Activated CD8-positive, alpha-beta T cell treated with anti-CD3 and anti-CD28 coated beads for 36 hours (primary cell): ENCODE data around the gene KIAA0513. TPM values are rescaled to one million over a fixed set of nuclear protein-coding genes. Genes with fewer than 3 reads are reported as not detected.
A peak's percentile ranks its signal among the peaks of the same experiment; 100 is the strongest.

ENCODE experiments used
- ATAC-seq: fragments of 200-7000 bp; cut with Tn5 transposase; one replicate; pipeline ENCODE4 v1.10.0; 2021; ENCODE audit warnings: mild to moderate bottlenecking, moderate library complexity
- CTCF ChIA-PET: fragments of 350-600 bp; sonication (Branson Sonifier 250); formaldehyde crosslinking; loops from one replicate; lab custom pipeline; 2021; ENCODE audit warnings: antibody characterized with exemption; lab: Charles Lee
- POLR2A ChIA-PET: fragments of 350-600 bp; sonication (Branson Sonifier 250); formaldehyde crosslinking; loops from one replicate; lab custom pipeline; 2021; ENCODE audit warnings: antibody characterized with exemption; lab: Charles Lee
- DNase-seq: peaks from one replicate; pipeline ENCODE4 v3.0.0-alpha.2; 2020
- H3K27ac Mint-ChIP-seq: one replicate; pipeline ENCODE4 v1.8.0; 2021; ENCODE audit warnings: mild to moderate bottlenecking, mixed read lengths
- H3K27me3 Mint-ChIP-seq: one replicate; pipeline ENCODE4 v1.8.0; 2021; ENCODE audit warnings: mixed read lengths
- H3K36me3 Mint-ChIP-seq: one replicate; pipeline ENCODE4 v1.8.0; 2021; ENCODE audit warnings: low read depth, mixed read lengths
- H3K4me1 Mint-ChIP-seq: one replicate; pipeline ENCODE4 v1.8.0; 2021; ENCODE audit warnings: low read depth, mixed read lengths
- H3K4me3 Mint-ChIP-seq: one replicate; pipeline ENCODE4 v1.8.0; 2021; ENCODE audit warnings: mild to moderate bottlenecking, moderate library complexity, mixed read lengths
- H3K9me3 Mint-ChIP-seq: one replicate; pipeline ENCODE4 v1.8.0; 2021; ENCODE audit warnings: mixed read lengths
- CTCF ChIP-seq: fragments of 200-600 bp; IDR thresholded peaks from one replicate; pipeline ENCODE4 v1.8.0; 2022; ENCODE audit warnings: antibody characterized with exemption, mild to moderate bottlenecking
- intact Hi-C: fragments of 100-400 bp; cut with micrococcal nuclease; formaldehyde crosslinking; loops from one replicate; pipeline ENCODE4 v1.10.0; 2022
- total RNA-seq, 2 experiments: library from RNA; stranded (reverse); gene quantifications; one replicate each; pipeline ENCODE4 v1.2.3, GENCODE V29; 2021

The KIAA0513 gene
- total RNA-seq, 2 experiments from 2014 or later = 3.9 to 5.3 TPM

DNA sequence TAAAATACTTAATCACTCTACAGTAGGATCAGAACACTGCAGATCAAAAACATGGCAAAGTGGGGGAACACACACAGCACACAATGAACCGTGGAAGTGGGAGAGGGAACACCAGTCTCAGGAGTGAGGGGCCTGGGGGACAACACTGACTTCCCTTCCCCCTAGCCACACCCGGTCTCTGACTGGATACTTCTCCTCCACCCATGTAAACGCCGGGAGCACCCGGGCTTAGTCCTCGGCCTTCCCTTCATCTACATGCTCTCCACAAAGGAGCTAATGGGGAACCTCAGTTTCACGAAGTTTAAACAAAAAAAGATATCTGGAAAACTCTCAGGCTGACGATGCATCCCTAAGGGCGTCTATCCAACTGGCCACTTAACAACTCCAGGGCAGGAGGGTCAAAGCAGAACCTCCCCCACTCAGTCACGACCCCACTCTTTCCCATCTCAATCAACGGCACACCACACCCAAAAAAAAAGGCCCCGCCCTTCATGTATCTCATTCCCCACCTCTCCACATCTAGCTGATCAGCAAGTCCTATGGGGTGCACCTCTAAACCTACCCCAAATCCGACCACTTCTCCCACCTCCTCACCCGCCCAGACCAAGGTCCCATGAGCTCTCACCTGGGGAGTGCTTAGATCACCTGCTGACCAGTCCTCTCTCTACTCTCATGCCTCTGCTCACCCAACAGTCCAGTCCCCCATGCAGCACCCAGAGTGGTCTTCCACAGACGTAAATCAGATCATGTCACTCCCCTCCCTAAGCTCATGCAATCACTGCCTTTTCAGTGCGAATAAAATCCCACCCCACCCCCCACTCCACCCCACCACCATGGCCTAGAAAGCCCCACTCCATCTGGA lies 23.6 kb upstream of the KIAA0513 start:
- TF ChIP-seq CTCF = no peak
- no peaks in the 10 kb centered on the region for H3K9me3 Mint-ChIP-seq
- H3K4me3 Mint-ChIP-seq = no peak overlapping the region
- POLR2A ChIA-PET = no interaction called here
- H3K36me3 Mint-ChIP-seq = peaks cover 6% of the 10 kb centered on the region
- DNase-seq (no peak), ATAC-seq (no peak)
- intact Hi-C loops = no loop called here
- CTCF ChIA-PET = interaction anchor here (1.1 to 2.3 kb wide), 3 partner anchors 33 to 83 kb away, joined by 3 to 11 read pairs (median 7); no protein-coding TSS in a partner anchor
- H3K27ac Mint-ChIP-seq = peak overlapping the region; percentile 12
- H3K4me1 Mint-ChIP-seq = peaks cover 58% of the 10 kb centered on the region
- no peaks in the 10 kb centered on the region for H3K27me3 Mint-ChIP-seq

DNA sequence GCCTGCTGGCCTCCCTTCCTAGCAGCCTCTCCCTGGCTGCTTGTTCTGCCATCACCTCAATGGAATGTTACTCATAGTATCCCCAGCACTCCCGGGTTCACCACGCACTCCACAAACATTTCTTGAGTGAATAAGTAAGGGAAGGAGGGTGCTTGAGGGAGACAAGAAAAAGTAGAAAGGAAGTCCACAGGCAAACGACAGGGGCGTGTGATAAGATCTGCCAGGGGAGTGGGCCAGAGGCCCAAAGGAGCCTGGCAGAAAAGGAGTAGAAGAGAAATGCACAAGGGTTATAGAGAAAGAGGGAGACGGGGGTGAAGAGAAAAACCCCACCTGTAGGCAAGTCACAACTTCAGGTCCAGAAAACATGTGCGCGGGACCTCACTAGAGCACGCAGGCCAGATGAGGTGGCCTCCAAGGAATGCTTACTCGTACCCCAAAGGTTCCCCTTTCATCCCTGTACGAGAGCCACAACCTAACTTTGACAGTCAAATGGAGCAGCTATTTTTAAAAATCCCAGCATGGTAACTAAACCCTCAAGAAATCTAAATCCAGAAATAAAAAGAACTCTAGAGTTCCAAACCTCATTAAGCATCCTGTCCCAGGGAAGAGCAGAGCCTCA lies 22.9 kb upstream of the KIAA0513 start:
- CTCF ChIA-PET = interaction anchor here (0.9 to 2.3 kb wide), 6 partner anchors 10 to 250 kb away, joined by 3 to 11 read pairs (median 4); no protein-coding TSS in a partner anchor
- DNase-seq = no peak
- no peaks in the 10 kb centered on the region for H3K27me3 Mint-ChIP-seq
- no peak overlapping the region for H3K4me3 Mint-ChIP-seq
- TF ChIP-seq CTCF = no peak
- no peak for ATAC-seq
- POLR2A ChIA-PET = no interaction called here
- intact Hi-C loops = no loop called here
- H3K36me3 Mint-ChIP-seq = peaks cover 2% of the 10 kb centered on the region
- H3K4me1 Mint-ChIP-seq = peaks cover 59% of the 10 kb centered on the region
- no peak overlapping the region for H3K27ac Mint-ChIP-seq
- H3K9me3 Mint-ChIP-seq = no peaks in the 10 kb centered on the region

DNA sequence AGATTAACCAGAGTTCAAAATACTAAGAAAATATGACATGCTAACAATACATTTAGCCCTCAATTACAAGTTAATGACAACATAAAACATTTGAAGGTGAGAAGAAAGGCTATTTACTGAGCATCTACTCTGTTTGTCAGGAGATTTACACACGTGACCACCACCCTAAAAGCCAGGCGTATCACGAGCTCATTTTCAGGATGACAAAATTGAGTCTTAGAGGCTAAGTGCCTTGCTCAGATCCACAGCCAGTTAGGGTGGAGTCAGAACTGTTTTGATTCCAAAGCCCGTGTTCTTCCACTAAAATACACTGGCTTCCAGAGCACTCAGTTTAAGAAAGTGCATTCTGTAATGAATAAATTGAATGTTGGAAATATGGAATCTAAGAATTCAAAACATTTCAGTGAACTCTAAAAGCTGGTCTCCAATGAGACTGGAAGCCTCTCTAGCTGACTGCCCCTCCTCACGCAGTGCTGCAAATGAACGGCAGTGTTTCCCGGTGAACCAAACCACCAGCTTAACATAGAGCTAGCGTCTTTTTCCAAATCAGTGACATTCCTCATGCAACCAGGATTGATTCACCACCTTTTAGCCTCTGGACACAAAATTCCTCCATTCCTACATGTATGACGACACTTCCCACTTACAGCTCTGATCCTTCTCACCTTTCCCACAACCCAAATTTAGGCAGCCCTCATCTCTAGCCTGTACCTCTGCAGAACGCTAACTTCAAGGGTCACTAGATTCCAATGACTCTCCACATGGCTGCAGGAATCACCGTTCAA lies 22.1 kb upstream of the KIAA0513 start:
- DNase-seq = no peak
- H3K27me3 Mint-ChIP-seq = no peaks in the 10 kb centered on the region
- CTCF ChIA-PET = interaction anchor here (0.9 to 2.3 kb wide), 7 partner anchors 11 to 251 kb away, joined by 3 to 11 read pairs (median 4); no protein-coding TSS in a partner anchor
- TF ChIP-seq CTCF = no peak
- no peak overlapping the region for H3K4me3 Mint-ChIP-seq
- H3K27ac Mint-ChIP-seq = no peak overlapping the region
- POLR2A ChIA-PET = interaction anchor here (0.6 kb wide), 1 partner anchor 42 kb away, joined by 4 read pairs; no protein-coding TSS in a partner anchor
- peaks cover 67% of the 10 kb centered on the region for H3K4me1 Mint-ChIP-seq
- H3K36me3 Mint-ChIP-seq = peaks cover 2% of the 10 kb centered on the region
- intact Hi-C loops = no loop called here
- H3K9me3 Mint-ChIP-seq = no peaks in the 10 kb centered on the region
- no peak for ATAC-seq

- Mint-ChIP-seq H3K27ac (no peak overlapping the region), H3K9me3 (no peaks in the 10 kb centered on the region)
Observed at GRCh38 chr16:85006639-85007038, 21.0 kb upstream of the KIAA0513 start.

More at GRCh38 chr16:85006639-85007038, 21.0 kb upstream of the KIAA0513 start:
- DNase-seq (no peak), ATAC-seq (no peak)
- POLR2A ChIA-PET = interaction anchor here (0.6 kb wide), 1 partner anchor 683 kb away, joined by 3 read pairs; no protein-coding TSS in a partner anchor
- peaks cover 4% of the 10 kb centered on the region for H3K36me3 Mint-ChIP-seq
- TF ChIP-seq CTCF = no peak
- H3K27me3 Mint-ChIP-seq = no peaks in the 10 kb centered on the region
- CTCF ChIA-PET = interaction anchor here (1.4 to 2.3 kb wide), 2 partner anchors 36 to 80 kb away, joined by 3 to 7 read pairs; no protein-coding TSS in a partner anchor
- H3K4me3 Mint-ChIP-seq = no peak overlapping the region
- H3K4me1 Mint-ChIP-seq = peaks cover 69% of the 10 kb centered on the region
- intact Hi-C loops = no loop called here
